PFSK-1 (cell line): ENCODE results near the gene TTLL13.

Source experiments
- FOXP2 ChIP-seq: optimal IDR thresholded peaks from 2 replicates; pipeline ENCODE3; 2011; ENCODE audit warnings: borderline replicate concordance, control low read depth, inconsistent platforms; ENCODE audit not compliant: insufficient read depth; ENCODE audit errors: extremely low read length, extremely low read depth
- POLR2AphosphoS5 ChIP-seq: IDR thresholded peaks from 2 replicates; pipeline ENCODE4 v1.6.1; 2012; ENCODE audit warnings: low read depth, mild to moderate bottlenecking, control low read depth, low read length, moderate library complexity
- REST ChIP-seq, 2 experiments: IDR thresholded peaks; 2 replicates each; pipeline versions ENCODE4 v1.6.1 to v1.8.0; 2011 to 2012; ENCODE audit warnings: low read depth in 2 of 2, low read length in 2 of 2, control low read depth in 1 of 2, inconsistent platforms in 1 of 2, mild to moderate bottlenecking in 1 of 2, moderate library complexity in 1 of 2; ENCODE audit not compliant: insufficient read depth in 1 of 2
- SIN3A ChIP-seq: IDR thresholded peaks from 2 replicates; pipeline ENCODE4 v1.6.1; 2012; ENCODE audit warnings: mild to moderate bottlenecking, low read length, moderate library complexity, borderline replicate concordance; ENCODE audit not compliant: insufficient read depth
- TAF1 ChIP-seq: IDR thresholded peaks from 2 replicates; pipeline ENCODE4 v1.6.1; 2012; ENCODE audit warnings: low read length, control low read depth, borderline replicate concordance; ENCODE audit not compliant: insufficient read depth

The TTLL13 gene

DNA sequence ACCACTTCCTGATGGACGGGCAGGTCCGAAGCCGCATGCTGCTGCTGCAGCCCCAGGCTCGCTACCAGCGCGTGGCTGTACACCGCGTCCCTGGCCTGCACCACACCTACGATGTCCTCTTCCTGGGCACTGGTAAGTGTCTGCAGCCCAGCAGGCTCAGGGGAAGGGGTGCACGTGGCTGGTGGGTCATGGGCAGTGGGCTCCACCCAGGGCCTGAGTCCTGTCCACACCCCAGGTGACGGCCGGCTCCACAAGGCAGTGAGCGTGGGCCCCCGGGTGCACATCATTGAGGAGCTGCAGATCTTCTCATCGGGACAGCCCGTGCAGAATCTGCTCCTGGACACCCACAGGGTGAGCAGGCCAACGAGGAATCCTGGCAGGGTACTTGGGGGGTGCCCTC is 24.3 kb upstream of the TTLL13 start:
- TF ChIP-seq TAF1 = no peak
- no peak for TF ChIP-seq REST (IDR thresholded peaks at IDR 0.05; ENCODE audit: insufficient read depth in 1 of 2, low read depth in 2 of 2, low read length in 2 of 2)
- TF ChIP-seq POLR2AphosphoS5 = no peak
- TF ChIP-seq FOXP2 = no peak
- no peak for TF ChIP-seq SIN3A

DNA sequence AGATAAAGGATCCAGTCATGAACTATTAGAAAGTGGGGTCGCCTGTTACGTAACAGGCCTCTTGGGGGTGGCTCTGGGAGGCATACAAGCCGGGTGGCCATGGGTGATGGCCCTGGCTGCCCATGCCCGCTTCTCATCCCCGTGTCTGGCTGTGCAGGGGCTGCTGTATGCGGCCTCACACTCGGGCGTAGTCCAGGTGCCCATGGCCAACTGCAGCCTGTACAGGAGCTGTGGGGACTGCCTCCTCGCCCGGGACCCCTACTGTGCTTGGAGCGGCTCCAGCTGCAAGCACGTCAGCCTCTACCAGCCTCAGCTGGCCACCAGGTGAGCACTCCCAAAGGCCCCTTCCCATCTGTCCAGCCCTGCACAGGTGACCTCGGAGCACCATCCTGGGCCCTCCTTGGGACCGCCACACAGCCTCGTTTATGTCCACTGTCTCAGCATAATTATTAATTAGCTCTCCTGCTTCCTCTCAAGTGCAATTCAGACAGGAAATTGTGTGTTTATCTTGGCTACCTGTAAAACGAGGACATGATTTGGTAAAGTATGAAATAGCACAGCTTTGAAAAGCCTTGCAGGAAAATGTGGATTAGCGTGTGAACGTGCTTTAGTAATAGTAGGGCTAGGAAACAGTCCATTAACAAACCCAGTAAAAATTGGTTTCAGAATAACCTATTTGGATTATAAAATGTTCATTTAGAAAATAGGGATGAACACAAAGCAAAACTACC is 23.7 kb upstream of the TTLL13 start:
- no peak for TF ChIP-seq POLR2AphosphoS5
- TF ChIP-seq SIN3A = no peak
- TF ChIP-seq REST (IDR thresholded peaks at IDR 0.05; ENCODE audit: insufficient read depth in 1 of 2, low read depth in 2 of 2, low read length in 2 of 2) = no peak
- TF ChIP-seq FOXP2 = no peak
- no peak for TF ChIP-seq TAF1

DNA sequence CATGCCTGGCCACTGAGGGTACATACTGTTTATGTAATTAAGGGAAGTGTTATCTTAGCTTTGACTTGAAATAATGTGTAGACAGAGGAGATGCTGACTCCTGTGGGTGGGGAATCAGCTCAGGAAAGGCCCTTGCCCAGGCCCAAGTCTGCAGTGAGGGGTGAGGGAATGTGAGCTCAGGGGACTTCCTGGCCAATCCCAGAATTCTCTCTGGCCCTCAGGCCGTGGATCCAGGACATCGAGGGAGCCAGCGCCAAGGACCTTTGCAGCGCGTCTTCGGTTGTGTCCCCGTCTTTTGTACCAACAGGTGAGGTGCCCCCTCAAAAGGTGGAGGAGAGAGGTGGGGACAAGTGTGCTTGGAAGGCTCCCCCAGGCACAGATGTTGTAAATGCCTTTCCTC is 22.0 kb upstream of the TTLL13 start:
- TF ChIP-seq TAF1 (no peak), REST (IDR thresholded peaks at IDR 0.05; ENCODE audit: insufficient read depth in 1 of 2, low read depth in 2 of 2, low read length in 2 of 2) (no peak), POLR2AphosphoS5 (no peak), FOXP2 (no peak), SIN3A (no peak)

DNA sequence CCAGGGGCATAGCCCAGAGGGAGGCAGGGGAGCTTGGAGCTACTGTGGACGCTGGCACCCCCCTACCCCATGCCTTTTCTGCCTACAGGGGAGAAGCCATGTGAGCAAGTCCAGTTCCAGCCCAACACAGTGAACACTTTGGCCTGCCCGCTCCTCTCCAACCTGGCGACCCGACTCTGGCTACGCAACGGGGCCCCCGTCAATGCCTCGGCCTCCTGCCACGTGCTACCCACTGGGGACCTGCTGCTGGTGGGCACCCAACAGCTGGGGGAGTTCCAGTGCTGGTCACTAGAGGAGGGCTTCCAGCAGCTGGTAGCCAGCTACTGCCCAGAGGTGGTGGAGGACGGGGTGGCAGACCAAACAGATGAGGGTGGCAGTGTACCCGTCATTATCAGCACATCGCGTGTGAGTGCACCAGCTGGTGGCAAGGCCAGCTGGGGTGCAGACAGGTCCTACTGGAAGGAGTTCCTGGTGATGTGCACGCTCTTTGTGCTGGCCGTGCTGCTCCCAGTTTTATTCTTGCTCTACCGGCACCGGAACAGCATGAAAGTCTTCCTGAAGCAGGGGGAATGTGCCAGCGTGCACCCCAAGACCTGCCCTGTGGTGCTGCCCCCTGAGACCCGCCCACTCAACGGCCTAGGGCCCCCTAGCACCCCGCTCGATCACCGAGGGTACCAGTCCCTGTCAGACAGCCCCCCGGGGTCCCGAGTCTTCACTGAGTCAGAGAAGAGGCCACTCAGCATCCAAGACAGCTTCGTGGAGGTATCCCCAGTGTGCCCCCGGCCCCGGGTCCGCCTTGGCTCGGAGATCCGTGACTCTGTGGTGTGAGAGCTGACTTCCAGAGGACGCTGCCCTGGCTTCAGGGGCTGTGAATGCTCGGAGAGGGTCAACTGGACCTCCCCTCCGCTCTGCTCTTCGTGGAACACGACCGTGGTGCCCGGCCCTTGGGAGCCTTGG is 21.3 kb upstream of the TTLL13 start:
- TF ChIP-seq TAF1 (no peak), POLR2AphosphoS5 (peak; percentile 4; the same call in 1 of the 2 replicates)

DNA sequence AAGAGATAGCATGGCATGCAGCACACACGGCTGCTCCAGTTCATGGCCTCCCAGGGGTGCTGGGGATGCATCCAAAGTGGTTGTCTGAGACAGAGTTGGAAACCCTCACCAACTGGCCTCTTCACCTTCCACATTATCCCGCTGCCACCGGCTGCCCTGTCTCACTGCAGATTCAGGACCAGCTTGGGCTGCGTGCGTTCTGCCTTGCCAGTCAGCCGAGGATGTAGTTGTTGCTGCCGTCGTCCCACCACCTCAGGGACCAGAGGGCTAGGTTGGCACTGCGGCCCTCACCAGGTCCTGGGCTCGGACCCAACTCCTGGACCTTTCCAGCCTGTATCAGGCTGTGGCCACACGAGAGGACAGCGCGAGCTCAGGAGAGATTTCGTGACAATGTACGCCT is 20.4 kb upstream of the TTLL13 start:
- TF ChIP-seq REST (IDR thresholded peaks at IDR 0.05; ENCODE audit: insufficient read depth in 1 of 2, low read depth in 2 of 2, low read length in 2 of 2) (no peak), FOXP2 (no peak), TAF1 (no peak), SIN3A (no peak), POLR2AphosphoS5 (no peak)
